Bronchus fibroblast of lung (primary cell): ENCODE results near the gene SPANXN4. TPM values are rescaled to one million over a fixed set of nuclear protein-coding genes. Genes with fewer than 3 reads are reported as not detected.

Experiments used
- total RNA-seq: library from RNA; depleted of rRNA; stranded (reverse); fragments of >200 nt; gene quantifications from 2 replicates; pipeline ENCODE4 v1.2.3, GENCODE V29; 2015

SPANXN4 gene, protein sequence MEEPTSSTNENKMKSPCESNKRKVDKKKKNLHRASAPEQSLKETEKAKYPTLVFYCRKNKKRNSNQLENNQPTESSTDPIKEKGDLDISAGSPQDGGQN
- not detected in 2 replicates for total RNA-seq

DNA sequence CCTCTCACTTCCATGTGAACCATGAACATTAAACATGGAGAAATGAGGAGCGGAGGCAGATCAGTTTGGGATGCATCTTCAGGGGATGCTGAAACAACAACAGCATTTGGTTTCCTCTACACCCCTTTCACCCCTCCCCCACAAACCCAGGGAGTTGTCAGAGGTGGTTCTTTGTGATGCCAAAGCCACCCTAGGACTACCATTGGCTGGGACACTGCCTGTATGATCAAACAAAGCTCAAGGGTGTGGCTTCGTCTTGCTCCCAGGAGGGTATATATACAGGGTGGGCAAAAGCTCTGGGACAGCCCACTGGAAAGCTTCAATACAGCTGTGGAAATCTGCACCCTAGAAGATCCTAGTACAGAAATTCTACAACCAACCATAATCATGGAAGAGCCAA is at the start of gene SPANXN4:
TSS of gene SPANXN4 (plus strand) at position 301 of the 400 bp plus-strand sequence. CDS start at position 388, 87 bp downstream.

